Measurements from ENCODE around the gene ELL. TPM values are rescaled to one million over a fixed set of nuclear protein-coding genes. Genes with fewer than 3 reads are reported as not detected.
A peak's percentile ranks its signal among the peaks of the same experiment; 100 is the strongest.

ELL gene
- total RNA-seq, 1 donor from 2014 or later = 9.3 TPM

DNA sequence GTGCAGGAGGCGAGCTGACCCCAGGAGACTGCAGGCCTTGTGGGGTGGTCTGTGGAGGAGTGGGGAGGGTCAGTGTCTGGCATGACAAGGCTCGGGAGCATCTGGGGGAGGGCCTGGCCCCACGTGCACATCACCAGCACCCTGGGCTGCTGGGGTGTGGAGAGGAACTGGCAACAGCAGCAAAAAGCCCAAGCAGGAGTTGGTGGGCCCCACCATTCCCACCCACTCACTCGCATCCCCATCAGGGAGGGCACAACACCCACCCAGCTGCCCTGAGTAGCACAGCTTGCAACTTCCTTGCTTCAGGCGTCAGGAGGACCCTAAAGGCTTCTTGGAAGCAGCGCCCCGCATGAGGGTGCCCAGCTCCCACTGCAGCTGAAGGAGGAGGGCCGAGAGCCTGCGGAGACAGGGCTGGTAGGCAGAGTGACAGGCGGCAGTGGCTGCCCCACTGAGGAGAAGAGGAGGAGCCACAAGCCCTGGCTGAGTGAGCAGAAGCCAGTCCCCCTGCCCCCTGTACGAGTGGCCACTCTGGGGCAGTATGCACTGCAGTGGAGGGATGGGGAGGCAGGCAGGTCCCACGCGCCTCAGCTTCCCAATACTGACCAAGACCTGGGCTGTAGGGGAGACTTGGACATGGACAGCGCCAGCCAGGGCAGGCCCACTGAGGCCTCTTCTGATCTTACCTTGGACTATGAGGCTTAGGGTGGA is 26.5 kb downstream of the ELL start:
- ATAC-seq (no peak), DNase-seq (no peak)
- intact Hi-C loops (cut with micrococcal nuclease) = no loop called here

DNA sequence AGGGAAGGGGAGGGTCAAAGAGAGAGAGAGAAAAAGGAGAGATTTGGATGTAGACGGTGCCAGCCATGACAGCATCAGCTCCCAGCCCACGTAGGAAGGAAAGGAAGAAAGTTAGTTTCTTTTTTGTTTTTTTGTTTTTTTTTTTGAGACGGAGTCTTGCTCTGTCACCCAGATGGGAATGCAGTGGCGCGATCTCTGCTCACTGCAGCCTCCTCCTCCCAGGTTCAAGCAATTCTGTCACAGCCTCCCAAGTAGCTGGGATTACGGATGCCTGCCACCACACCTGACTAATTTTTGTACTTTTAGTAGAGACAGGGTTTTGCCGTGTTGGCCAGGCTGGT is 27.6 kb downstream of the ELL start:
- no peak for ATAC-seq
- DNase-seq = no peak
- intact Hi-C loops (cut with micrococcal nuclease) = no loop called here

DNA sequence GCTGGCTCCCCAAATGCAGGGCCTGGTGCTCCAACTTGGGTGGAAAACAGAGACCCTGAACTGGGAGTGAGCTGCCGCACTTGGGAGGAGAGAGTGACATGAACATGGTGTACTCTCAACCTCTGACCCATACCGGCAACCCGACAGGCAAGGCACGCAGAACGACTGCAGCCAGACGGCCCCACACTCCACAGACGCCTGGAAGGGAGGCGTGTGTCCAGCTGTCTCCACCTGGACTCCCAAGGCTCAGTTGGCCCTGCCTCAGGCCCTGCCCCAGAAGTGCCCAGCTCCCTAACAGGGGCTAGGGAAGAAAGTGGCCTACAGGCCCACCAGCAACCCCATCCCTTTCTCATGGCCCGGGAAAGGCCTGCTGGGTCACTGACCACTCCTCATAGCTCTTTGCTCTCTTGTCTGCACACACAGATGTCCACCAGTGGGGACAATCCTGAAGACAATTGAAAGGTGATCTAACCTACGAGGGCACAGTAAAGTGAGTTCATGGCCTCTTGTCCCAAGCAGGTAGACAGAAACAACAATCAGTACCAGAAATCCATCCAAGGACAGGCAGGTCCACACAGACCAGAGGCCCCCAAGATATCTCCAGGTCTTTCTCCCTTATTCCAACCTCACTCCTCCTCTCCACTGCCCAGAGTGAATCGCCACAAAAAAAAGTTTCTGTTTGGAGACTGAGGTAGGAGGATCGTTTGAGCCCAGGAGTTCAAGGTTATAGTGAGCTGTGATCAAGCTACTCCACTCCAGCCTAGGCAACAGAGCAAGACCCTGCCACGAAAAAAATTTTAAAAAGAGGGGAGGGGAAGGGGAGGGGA is 28.2 kb downstream of the ELL start:
- peak; percentile 54 for DNase-seq
- intact Hi-C loops (cut with micrococcal nuclease) = no loop called here

DNA sequence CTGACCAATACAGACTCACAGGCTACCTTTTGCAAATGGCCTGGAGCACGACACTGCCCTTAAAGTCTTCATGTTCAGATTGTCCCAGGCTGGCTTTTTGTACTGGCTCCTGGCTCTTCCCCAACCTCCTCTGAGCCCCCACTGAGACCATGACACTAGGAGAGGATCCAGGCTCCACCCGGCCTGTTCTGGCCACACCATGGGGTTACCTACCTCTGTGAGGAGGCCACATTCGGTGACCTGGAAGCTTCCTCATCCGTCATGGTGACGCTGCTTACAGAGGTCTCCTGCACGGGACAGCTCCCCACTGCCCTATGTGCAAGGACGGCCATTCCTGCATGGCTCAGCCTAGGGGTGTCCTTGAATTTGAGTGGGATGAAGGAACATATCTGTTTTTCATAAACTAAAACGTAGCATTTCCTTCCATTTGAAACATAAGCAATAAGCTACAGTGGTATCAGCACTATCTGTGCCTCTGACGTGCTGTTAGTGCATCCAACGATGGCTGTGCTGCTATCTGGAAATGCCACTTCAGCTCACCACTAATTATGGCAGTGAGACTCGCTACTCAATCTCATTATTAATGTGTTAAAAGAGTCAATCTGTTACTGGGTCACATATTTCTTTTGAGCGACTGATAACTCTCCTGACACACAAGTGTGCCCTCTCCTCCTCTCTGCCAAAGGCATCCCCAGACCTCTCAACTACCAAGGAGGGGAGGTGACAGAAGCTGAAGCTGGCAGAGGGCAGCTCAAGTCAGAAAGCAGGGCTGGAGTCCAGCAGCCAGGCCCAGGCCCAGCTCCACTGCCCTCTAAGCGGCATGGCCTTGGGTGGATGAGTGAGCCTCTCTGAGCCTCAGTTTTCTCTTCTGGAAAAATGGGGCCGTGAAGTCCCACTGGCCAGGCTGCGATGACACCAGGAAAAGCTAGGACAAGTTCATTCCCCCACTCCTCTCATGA is 29.6 kb downstream of the ELL start:
- peak; percentile 42 for ATAC-seq
- intact Hi-C loops (cut with micrococcal nuclease) = no loop called here
- DNase-seq = peak; percentile 59

More for the DNA sequence above, 28.2 kb downstream of the ELL start:
- ATAC-seq = peak; percentile 36

DNA sequence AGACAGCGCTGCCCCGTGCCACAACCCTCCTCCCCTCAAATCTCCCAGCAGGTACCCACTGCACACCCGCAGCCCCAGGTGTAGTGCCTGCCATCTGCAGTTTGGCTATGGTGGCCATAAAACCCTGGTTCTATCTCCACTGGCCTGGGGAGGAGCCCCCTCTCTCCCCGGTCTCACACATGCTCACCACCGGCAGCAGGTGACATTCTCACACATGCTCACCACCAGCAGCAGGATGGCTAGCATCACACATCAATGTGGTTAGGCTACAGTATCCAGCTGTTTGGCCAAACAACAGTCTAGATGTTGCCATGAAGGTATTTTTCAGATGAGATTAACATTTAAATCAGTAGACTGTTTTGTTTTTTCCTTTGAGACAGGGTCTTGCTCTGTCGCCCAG is 31.1 kb downstream of the ELL start:
- intact Hi-C loops (cut with micrococcal nuclease) = no loop called here
- ATAC-seq (no peak), DNase-seq (no peak)

DNA sequence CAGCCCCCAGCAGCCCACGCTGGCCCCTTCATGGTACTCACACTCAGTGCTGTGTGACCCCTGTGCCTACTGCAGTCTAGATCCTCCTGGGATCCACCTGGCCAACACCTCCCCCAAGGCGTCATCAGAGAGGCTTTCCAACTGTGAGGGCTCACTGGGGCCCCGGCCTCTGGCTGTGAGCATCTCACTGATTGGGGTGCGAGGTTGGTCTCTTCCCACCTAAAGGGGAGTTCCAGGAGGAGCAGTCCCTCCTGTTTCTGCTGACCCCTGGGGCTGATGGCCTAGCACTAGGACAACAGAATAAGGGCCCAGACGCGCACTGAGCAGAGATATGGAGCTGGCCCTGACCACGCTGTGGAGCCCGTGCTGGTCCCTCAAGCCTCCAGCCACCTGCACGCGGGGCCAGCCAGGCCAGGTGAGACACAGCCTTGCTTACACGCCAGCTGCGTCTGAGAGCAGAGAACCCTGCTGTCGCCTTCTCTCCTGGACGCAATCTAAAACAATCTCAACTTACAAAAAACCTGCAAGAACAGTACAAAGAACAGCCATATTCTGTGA is 32.2 kb downstream of the ELL start:
- DNase-seq (no peak), ATAC-seq (no peak)
- intact Hi-C loops (cut with micrococcal nuclease) = no loop called here

DNA sequence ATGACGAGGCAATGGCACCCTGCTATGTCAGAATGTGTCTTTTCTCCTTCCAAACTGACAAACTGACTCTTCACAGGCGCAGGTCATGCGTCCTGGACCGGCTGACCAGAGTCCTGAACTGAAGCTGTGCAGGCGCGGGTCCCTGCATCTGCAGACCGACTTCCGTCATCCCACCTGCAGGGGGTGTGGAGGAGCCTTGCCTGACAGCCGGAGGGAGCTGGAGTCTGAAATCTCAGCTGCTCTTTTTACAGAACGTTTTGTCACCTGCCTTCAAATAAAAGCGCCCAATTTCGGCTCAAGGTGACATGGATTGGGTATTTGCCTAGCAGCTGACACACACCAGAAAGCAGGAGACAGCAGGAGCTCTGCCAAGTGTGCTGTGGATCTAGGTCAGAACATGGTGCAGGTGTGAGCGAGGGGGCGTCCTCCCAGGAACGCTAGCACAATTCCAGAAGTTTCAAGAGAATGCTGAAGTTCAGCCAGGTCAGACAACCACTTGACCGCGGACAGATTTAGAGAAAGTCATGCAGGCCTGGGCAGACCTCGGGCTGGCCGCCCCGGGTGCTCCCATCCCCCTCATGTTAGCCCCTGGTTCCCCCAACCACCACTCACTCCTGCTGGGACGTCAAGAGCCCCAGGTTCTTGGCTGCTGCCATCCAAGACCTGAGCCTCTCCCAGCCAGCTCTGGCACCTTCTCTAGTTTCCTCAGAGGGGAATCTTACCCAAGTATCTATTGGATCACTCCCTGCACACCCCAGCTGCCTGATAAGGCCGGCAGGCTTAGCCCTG is 32.8 kb downstream of the ELL start:
- ATAC-seq (peak; percentile 39), DNase-seq (peak; percentile 67)
- intact Hi-C loops (cut with micrococcal nuclease) = no loop called here

DNA sequence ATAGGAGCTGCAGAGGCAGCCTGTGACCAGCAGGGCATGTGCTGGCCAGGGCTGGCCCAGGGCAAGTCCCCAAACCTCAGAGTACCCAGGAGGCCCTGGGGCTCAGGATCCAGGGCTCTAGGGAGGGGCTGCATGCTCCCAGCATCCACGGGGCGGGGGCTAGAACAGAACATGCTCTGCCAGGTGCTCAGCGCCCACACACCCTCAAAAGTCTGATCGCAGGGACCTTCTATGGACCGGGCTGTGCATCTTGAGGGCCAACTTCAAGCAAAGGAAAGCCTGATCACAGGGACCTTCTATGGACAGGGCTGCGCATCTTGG is 33.5 kb downstream of the ELL start:
- intact Hi-C loops (cut with micrococcal nuclease) = no loop called here
- DNase-seq (no peak), ATAC-seq (peak; percentile 24)

DNA sequence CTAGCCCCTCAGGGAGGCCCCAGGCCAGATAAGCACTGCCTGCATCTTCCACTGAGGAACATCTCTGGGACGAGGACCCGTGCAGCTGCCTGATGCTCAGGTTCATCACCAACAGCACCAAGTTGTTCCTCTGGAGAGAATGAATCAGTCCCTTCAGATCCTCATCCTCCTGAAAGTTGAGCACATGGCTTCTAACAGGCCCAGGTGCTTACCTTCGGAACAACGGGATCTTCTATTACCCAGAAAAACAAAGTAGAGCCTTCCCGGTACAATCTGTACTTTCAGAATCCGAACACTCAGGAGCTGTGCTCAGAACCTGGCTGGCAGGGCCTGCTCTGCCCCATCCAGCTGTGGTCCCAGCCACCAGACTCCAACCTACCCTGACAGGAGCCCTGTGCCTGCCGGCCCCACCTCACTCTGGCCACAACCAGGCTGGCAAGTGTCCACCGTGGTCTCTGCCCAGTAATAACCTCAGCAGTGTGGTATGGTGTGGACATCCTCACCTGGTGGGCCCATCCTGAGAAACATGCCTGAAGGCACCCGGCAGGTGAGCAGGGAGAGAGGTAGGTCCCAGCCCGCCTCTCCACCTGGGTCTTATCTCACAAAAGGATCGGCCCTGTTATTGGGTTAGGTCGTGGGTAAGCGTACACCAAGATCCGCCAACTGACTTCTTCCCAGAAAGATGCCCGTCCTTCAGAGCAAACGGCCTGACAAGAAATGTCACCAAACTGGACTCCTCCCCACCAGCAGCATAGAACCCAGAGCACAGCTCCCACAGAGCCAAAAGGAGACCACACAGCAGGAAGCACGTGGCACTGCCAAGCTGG is 34.1 kb downstream of the ELL start:
- intact Hi-C loops (cut with micrococcal nuclease) = no loop called here
- DNase-seq (no peak), ATAC-seq (no peak)

DNA sequence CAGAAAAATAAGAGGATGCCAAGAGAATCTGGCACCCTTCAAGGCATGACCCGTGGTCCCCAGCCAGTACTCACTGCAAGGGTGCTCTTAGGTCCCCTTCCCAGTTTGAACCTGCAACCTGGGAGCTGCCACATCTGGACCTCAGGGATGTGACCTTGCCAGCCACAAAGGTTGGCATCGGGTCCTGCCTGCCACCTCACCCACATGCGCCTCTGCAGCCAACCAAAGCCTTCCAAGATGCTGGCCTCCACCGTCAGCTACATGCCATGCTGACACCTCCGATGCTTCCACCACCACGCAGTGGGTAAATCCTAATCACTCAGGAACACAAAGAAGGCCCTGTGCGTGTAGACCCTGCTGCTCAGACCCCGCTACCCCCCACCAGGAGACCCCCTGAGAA is 35.1 kb downstream of the ELL start:
- DNase-seq = no peak
- intact Hi-C loops (cut with micrococcal nuclease) = no loop called here
- ATAC-seq = no peak

DNA sequence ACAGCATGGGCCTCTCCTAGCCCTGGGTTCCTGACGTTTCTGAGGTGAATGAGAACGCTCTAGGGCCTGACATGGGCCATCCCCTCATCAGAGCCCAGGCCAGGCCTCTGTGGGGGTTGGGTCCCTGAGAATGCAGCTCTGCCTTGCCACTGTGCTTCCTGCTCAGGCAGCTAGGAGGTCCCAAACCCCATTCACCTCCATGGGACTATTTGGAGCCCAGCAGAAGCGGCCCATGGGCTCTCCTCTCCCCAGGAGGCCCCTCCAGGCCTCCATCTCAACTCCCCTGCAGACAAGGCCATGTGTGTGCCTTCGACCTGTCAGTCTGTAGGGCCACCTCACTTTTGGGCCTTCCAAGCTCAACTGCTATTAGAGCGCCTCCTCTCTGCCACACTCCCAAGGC is 36.9 kb downstream of the ELL start:
- DNase-seq (no peak), ATAC-seq (no peak)
- intact Hi-C loops (cut with micrococcal nuclease) = no loop called here

DNA sequence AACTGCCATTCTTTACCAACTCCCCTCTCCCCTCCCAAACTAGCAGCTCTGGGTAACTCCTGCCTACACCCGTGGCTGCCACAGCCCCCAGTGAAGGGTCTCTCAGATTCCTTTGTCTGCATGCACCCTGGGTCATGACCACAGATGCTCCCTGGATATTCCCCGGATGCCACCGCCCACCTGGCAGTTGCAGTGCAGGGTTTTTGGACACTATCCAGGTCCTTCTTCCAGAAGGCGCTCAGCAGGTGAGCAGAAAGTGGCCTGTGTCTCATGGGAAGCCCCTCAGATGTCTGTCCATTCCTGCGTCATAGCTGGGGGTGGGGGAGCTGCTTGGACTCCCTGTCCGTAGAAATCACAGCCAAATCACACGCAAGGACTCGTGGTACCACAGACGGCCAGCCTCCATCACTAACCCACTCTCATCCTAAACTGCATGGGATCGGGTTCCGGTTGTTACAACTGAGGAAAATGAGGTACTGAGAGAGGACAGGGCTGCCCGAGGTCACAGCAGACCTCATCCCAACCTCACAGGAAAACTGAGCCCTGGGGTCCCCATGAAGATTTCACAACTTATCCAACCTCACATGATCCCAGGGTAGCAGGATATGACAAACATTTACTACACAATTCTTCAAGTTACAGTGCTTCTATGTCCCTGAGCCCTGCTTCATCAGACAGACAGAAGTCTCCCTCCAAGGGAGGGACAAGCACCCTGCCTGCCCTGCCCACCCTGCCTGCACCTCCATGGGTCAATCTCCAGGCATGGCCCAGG is 38.6 kb downstream of the ELL start:
- ATAC-seq = no peak
- no peak for DNase-seq
- intact Hi-C loops (cut with micrococcal nuclease) = no loop called here

DNA sequence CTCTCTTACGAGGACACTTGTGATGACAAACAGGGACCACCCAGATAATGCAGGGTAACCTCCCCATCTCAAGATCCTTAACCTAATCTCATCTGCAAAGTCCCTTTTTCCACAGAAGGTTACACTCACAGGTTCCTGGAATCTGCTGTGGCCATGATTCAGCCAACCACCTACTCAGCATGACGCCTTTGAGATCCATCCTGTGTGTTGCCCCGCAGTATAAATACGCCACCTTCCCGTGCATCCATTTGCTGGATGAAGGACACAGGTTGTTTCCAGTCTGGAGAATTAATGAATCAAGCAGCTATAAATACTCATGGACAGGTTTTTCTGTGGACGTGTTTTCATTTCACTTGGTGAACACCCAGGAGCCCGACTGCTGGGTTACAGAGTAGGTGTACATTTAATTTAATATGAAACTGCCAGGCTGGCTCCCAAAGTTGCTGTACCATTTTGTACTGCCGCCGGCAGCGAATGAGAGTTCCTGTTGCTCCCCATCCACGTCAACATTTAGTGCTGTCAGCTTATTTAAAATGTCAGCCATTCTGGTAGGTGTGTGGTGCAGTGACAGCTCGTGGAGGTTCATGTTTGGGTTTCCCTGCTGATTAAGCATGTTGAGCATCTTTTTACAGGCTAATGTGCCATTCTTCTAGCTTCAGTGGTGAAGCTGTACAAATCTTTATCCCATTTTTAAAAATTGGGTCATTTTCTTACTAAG is 40.2 kb downstream of the ELL start:
- intact Hi-C loops (cut with micrococcal nuclease) = no loop called here
- no peak for DNase-seq
- ATAC-seq = no peak

DNA sequence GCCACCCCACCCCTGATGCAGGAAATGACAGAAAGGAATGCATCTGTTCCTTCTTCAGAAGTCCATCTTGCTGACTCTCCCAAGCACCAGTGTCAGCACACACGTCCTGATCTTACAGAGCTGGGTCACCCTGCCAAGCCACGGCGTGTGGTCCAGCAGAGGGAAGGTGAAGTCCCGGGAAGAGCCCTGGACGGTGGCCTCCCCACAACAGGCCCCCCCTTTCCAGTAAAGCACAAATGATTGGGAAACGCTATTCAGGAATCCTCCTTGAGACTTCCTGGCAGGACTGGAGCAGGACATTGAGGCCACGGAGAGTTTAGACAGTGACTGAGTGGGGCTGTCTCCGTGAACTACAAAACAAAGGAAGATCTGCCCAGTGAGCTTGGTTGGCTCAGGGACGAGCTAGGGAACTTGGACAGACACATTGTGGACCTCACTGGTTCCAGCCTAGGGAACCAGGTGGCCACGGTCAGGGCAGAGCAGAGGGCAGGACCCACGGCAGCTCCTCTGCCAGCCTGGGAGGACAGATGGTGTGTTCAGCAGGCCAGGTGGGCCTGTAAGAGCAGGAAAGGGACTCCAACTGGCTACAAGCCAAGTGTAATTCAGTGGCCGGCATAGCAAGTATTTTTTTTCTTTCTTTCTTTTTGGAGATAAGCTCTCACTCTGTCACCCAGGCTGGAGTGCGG is 41.7 kb downstream of the ELL start:
- intact Hi-C loops (cut with micrococcal nuclease) = no loop called here
- DNase-seq (peak; percentile 82), ATAC-seq (peak; percentile 74)

DNA sequence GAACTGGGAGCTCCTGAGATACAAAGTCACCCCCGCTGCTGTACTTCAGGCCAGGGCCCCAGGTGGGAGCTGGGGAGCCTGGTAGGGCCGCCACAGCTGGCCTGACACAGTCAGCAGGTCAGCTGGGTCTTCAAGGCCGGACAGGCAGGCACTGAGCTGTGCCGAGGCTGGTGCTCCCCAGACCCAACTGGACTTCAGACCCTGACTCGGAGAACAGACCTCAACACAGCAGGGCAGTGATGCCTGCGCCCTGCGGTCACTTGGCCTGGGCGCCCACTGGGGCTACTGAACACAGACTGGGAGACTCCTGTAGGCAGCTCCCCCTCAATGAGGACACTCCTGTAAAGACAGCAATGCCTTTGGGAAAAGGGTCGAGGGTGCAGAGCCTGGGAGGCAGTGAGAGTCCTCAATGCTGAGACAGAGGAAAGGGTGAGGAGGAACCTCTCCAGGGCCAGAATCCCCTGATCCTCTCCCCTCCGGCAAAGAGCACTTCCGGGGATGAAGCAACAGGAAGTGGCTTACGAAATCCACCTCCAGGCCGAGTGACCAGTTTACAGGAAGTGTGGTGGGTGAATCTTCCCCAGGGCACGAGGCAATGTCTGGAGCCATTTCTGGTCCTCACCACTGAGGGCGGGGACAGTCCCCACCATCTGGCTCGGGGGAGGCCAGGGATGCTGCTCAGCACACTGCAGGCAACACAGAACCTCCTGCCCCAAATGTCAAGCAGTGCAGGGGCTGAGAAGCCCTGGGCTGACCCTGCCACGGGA is 43.1 kb downstream of the ELL start:
- ATAC-seq = peak; percentile 82
- intact Hi-C loops (cut with micrococcal nuclease) = no loop called here
- peak; percentile 80 for DNase-seq
